DND-41 (cell line): ENCODE measurements around the gene BAAT.

ENCODE experiments used
- CTCF ChIP-seq: IDR thresholded peaks from 2 replicates; pipeline ENCODE4 v1.5.1; 2012; ENCODE audit warnings: borderline replicate concordance, low read length, moderate library complexity, mild to moderate bottlenecking; ENCODE audit not compliant: poor library complexity, severe bottlenecking; ENCODE audit errors: extremely low read depth
- EZH2 ChIP-seq: IDR thresholded peaks from 3 replicates; pipeline ENCODE4 v1.6.1; 2012; ENCODE audit warnings: borderline replicate concordance, low read depth, mild to moderate bottlenecking, moderate library complexity, low read length, inconsistent platforms; ENCODE audit not compliant: severe bottlenecking

GRCh38 chr9:101427957-101428655 is 43.3 kb upstream of the BAAT start:
- TF ChIP-seq CTCF, result no peak
- TF ChIP-seq EZH2, result no peak
